Measurements from ENCODE around the gene TOR1B.

The TOR1B gene

DNA sequence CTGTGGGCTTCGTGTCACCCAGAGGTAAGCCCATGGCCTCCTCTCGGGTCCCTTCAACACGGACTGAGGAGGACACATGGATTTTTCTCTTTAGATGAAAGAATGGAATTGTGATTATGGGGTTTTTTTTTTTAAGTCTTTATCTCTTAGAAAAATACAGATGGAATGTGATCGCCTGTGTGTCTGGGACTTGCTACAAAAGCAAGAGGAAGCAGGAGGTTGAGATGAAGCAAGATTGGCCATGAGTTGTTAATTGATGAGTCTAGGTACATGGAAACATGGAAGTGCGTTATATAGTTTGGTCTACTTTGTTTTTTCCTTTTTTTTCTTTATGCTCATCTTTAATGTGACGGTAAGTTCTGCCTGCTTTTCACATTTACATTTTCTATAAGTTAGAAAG, 46.9 kb downstream of the TOR1B start:
- DNase-seq: no peak

DNA sequence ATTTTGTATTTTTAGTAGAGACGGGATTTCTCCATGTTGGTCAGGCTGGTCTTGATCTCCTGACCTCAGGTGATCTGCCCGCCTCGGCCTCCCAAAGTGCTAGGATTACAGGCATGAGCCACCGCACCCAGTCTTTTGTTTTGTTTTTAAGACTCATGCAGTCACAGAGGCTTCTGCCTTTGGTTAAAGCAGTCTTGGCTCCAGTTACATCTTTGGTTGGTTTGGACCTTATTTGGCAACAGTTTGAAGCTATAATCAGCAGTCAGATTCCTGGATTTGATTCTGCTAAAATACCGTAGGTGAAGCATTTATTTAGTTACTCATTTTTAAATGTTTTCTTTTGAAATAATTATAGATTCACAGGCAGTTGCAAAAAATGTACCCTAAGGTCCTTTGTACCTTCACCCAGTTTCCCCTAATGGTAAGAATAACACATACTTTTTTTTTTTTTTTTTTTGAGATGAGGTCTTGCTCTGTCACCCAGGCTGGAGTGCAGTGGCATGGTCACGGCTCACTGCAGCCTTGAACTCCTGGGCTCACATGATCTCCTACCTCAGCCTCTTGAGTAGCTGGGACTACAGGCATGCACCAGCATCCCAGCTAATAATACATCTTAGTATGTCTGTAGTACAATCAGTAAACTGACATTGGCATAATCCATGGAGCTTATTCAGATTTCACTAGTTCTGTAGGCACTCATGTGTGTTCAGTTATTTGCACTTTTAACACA, 48.0 kb downstream of the TOR1B start:
- DNase-seq: no peak

DNA sequence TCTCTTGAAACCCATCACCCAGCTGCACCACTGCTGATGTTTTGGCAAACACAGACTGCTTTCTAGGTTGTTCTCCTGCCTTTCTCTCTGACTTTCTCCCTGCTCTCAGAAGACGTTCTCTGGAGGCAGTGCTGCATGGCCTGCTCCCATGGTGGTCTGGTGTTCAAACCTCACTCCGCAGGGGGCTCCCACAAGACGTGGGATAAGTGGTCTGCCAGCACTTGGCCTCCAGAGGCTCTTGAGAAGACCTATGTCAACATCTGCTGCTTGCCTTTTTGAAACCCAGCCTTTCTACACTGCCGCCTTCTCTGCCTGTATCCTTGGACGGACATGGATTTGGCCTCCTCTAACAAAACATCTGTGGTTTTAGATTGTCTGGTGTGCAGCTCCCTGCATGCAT, 48.8 kb downstream of the TOR1B start:
- DNase-seq: no peak

DNA sequence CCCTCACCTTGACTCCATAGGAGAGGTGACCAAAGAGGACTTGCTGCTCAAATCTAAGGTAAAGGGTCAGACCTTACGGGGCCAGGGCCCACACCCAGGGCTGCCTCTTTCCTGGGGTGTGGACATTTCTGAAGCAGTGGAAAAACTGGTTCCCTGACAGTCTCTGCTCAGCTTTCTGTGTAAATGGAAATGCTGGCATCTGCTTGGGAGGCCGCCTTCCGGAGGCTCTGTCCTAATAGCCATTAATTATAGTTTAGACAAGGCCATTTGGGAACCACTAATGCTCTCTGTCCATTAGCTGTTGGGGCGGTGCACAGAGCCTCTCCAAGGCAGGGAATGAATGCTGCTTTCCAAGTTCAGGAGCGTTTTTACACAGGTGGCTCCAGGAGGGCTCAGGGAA, 49.6 kb downstream of the TOR1B start:
- peak; percentile 82 for DNase-seq

DNA sequence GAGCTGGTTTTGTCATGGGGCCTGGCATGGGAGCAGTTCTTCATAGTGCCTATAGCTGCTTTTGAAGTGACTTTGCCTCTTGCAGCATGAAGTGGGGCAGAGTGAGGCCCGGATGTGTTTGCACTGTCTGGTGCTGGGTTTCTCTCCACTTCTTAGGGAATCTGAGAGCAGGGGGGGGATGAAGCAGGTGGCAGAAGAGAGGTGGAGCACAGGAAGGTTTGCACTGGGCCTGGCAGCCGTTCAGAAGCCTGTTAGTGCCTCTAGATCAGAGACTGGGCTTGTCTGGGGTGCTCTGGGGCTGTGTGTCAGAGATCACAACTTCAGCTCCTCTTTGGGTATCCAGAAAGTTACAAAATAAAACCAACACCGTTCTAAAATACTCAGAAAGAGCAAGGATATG, 50.6 kb downstream of the TOR1B start:
- peak; percentile 22 for DNase-seq

DNA sequence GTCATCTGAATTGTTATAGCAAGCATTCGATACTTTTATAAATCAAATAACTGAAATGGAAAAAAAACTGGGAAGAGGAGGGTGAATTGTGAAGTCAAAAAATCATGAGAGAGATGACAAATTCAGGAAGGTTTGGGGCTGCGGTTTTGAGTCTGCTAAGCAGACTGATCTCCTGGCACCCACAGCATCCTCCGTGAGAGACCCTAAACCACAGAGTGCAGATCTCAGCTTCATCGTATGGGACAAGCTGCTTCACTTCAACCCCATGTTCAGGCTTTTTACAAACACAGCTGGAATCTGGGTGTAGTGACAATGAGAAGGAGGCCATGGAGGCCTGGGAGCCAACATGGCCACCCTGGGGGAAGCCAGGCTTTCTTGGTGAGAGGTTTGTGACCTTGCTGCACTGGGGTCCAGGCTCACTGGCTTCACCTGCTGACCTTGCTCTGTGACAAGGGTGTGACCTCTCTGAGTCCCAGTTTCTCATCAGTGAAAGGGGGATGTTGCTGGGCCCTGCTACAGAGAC, 51.7 kb downstream of the TOR1B start:
- DNase-seq: no peak

DNA sequence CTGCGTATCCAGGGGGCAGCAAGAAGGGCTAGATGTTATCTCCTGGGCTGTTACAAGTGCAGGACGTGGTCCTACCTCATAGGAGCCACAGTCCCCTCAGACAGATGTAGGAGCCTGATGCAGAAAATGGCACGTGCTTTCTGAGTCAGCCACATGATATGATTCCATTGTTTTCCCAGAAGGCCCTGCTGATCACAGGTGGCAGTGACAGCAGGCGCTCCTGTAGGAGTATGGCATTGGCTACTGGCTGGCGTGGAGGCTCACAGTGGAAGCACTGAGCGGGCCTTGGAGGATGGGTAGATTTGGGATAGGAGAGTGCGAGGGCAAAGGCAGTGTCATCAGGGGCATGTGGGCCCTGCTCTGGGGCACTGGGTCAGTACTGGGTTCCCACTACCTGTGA, 54.2 kb downstream of the TOR1B start:
- DNase-seq: no peak

DNA sequence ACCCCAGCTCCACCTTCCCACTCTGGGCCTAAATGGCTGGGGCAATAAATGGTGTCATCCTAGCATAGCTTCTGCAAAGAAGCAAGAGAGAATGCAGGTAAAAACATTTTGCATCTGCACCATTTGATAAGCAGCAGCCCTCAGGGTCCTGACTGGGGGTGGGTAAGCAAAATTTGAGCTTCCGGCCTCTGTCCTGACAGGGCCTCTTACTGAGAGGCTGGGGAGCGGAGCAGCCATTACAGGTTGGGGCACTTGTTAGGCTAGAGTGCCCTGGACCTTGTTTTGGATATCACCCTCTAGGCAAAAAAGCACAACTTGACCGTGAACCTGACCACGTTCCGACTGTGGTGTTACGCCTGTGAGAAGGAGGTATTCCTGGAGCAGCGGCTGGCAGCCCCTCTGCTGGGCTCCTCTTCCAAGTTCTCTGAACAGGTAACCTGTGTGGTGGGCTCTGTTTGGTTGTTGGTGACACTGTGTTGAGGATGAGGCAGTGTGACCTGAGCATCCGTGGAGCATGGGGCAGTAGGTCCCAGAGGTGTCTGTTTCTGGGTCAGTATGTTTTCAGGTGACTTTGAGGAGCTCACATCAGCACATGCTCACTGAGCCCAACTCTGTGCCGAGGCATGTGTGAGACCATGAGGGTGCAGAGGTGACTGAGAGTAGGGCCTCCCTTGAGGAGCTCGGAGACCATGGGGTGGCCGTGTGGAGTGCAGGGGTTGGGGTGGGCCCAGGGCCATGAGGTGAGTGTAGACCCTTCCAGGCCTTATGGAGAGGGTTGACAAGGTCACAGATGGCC, 55.4 kb downstream of the TOR1B start:
- DNase-seq: no peak

Measured in NCI-H69 (cell line).